Neuronal stem cell (in vitro differentiated cells): ENCODE data around the gene TSPAN15.

ENCODE experiments used
- DNase-seq: peaks from one replicate; pipeline ENCODE4 v3.0.0-alpha.2; 2013; ENCODE audit warnings: low spot score
- H2AFZ ChIP-seq: one replicate; pipeline ENCODE4 v1.6.1; 2013; ENCODE audit warnings: mild to moderate bottlenecking, low read length, inconsistent platforms
- H2AK5ac ChIP-seq: 2 replicates; pipeline ENCODE4 v1.6.1; 2013; ENCODE audit warnings: low read depth, mild to moderate bottlenecking, inconsistent platforms, low read length, moderate library complexity, mixed read lengths
- H2BK120ac ChIP-seq: 2 replicates; pipeline ENCODE4 v1.6.1; 2013; ENCODE audit warnings: low read depth, mild to moderate bottlenecking, inconsistent platforms, low read length, moderate library complexity, mixed read lengths
- H2BK12ac ChIP-seq: one replicate; pipeline ENCODE4 v1.6.1; 2013; ENCODE audit warnings: low read length, inconsistent platforms
- H2BK15ac ChIP-seq: 2 replicates; pipeline ENCODE4 v1.6.1; 2013; ENCODE audit warnings: mild to moderate bottlenecking, low read length, inconsistent platforms, mixed read lengths
- H2BK5ac ChIP-seq: one replicate; pipeline ENCODE4 v1.6.1; 2013; ENCODE audit warnings: inconsistent platforms, mild to moderate bottlenecking, low read length, moderate library complexity
- H3K14ac ChIP-seq: one replicate; pipeline ENCODE4 v1.6.1; 2013; ENCODE audit warnings: low read length, inconsistent platforms
- H3K18ac ChIP-seq: 2 replicates; pipeline ENCODE4 v1.6.1; 2013; ENCODE audit warnings: low read length, inconsistent platforms
- H3K23ac ChIP-seq: 2 replicates; pipeline ENCODE4 v1.6.1; 2013; ENCODE audit warnings: low read depth, mild to moderate bottlenecking, mixed read lengths, low read length, inconsistent platforms; ENCODE audit not compliant: poor library complexity
- H3K27ac ChIP-seq: replicated peaks from 3 replicates; pipeline ENCODE4 v1.5.1; 2013; ENCODE audit warnings: low read length, inconsistent platforms
- H3K27me3 ChIP-seq, 3 experiments: 2 replicates each; pipeline ENCODE4 v1.6.1; 2013; ENCODE audit warnings: low read length in 3 of 3, mild to moderate bottlenecking in 2 of 3, inconsistent platforms in 1 of 3, low read depth in 1 of 3, mixed read lengths in 1 of 3, moderate library complexity in 1 of 3; ENCODE audit not compliant: control insufficient read depth in 3 of 3, insufficient read depth in 3 of 3
- H3K36me3 ChIP-seq, 2 donors: replicated peaks in 1 of 2; 2 replicates each; pipeline ENCODE4 v1.6.1; 2013; ENCODE audit warnings: low read length in 2 of 2; ENCODE audit not compliant: control insufficient read depth in 2 of 2, insufficient read depth in 2 of 2
- H3K4ac ChIP-seq: 2 replicates; pipeline ENCODE4 v1.6.1; 2013; ENCODE audit warnings: inconsistent platforms, mild to moderate bottlenecking, low read length, moderate library complexity
- H3K4me1 ChIP-seq, 2 donors: 1 replicate in 1 of 2; 2 replicates in 1 of 2; pipeline ENCODE4 v1.6.1; 2013; ENCODE audit warnings: low read length in 2 of 2, low read depth in 1 of 2; ENCODE audit not compliant: control insufficient read depth in 2 of 2, insufficient read depth in 1 of 2
- H3K4me2 ChIP-seq: one replicate; pipeline ENCODE4 v1.6.1; 2013; ENCODE audit warnings: mild to moderate bottlenecking, low read length, inconsistent platforms; ENCODE audit not compliant: insufficient read depth, poor library complexity, severe bottlenecking
- H3K4me3 ChIP-seq, 2 donors: 2 replicates each; pipeline ENCODE4 v1.5.1; 2013; ENCODE audit warnings: low read length in 2 of 2, mild to moderate bottlenecking in 2 of 2, inconsistent platforms in 1 of 2, moderate library complexity in 1 of 2
- H3K79me1 ChIP-seq: one replicate; pipeline ENCODE4 v1.6.1; 2013; ENCODE audit warnings: low read depth, mild to moderate bottlenecking, inconsistent platforms, low read length, moderate library complexity
- H3K9ac ChIP-seq: one replicate; pipeline ENCODE4 v1.6.1; 2013; ENCODE audit warnings: mild to moderate bottlenecking, low read depth, low read length, inconsistent platforms; ENCODE audit not compliant: poor library complexity
- H3K9me3 ChIP-seq, 2 donors: replicated peaks in 1 of 2; 2 replicates each; pipeline versions ENCODE3 to v1.6.1; 2013; ENCODE audit warnings: low read length in 2 of 2, mild to moderate bottlenecking in 2 of 2, inconsistent platforms in 1 of 2, low read depth in 1 of 2, mixed read lengths in 1 of 2, moderate library complexity in 1 of 2; ENCODE audit not compliant: control insufficient read depth in 2 of 2, insufficient read depth in 1 of 2
- H4K8ac ChIP-seq: one replicate; pipeline ENCODE4 v1.6.1; 2013; ENCODE audit warnings: low read depth, mild to moderate bottlenecking, inconsistent platforms, low read length, moderate library complexity
- H4K91ac ChIP-seq: one replicate; pipeline ENCODE4 v1.6.1; 2013; ENCODE audit warnings: low read length, low read depth, mild to moderate bottlenecking, inconsistent platforms; ENCODE audit not compliant: poor library complexity
- WGBS, 2 donors: extraction: QIAGEN DNeasy Blood & Tissue Kit; methylation state at CpG; one replicate each; pipeline ENCODE4 v1.1.7; 2013; ENCODE audit warnings: missing lambda C conversion rate in 2 of 2, mixed read lengths in 1 of 2; ENCODE audit not compliant: insufficient read length in 2 of 2, insufficient replicate concordance in 1 of 2; ENCODE audit errors: extremely low coverage in 2 of 2; 5-methylcytosine and 5-hydroxymethylcytosine counted together

Gene TSPAN15

DNA sequence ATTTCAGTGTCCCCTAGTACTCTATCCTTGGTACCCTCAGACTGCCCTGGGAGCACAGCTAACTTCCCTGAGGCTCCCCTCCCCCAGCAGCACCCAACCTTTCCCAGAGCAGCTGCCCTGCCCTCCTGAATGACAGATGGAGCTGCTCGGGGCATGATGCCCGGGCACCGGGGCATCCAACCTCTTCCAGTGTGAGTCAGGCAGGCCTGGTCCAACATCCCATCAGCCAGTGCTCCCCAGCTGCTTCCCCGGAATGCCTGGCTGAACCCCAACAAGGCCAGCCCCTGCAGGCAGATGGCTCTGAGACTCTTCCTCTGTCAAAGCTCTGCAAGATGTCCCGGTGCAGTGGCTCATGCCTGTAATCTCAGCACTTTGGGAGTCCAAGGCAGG is 11.9 kb upstream of the TSPAN15 start:
- Histone ChIP-seq H2AK5ac (no peak overlapping the region), H3K4ac (no peak overlapping the region), H2BK5ac (no peak overlapping the region), H2AFZ (no peak overlapping the region), H2BK120ac (no peak overlapping the region), H2BK15ac (peak overlapping the region; percentile 83), H3K18ac (peak overlapping the region; percentile 73), H4K8ac (no peak overlapping the region), H4K91ac (no peak overlapping the region), H3K9me3 (no peaks in the 10 kb centered on the region), H3K27ac (no peak overlapping the region), H3K14ac (no peak overlapping the region), H2BK12ac (no peak overlapping the region), H3K4me1 (no peaks in the 10 kb centered on the region), H3K4me2 (no peak overlapping the region), H3K79me1 (no peaks in the 10 kb centered on the region), H3K9ac (no peak overlapping the region), H3K27me3 (peaks cover 0 to 43% (median 0%) of the 10 kb centered on the region in 3 experiments), H3K4me3 (no peak overlapping the region), H3K36me3 (no peaks in the 10 kb centered on the region), H3K23ac (no peak overlapping the region)
- DNase-seq = no peak
- no CpG with 5 or more reads among the region's 5 CpGs for WGBS, 2 donors

DNA sequence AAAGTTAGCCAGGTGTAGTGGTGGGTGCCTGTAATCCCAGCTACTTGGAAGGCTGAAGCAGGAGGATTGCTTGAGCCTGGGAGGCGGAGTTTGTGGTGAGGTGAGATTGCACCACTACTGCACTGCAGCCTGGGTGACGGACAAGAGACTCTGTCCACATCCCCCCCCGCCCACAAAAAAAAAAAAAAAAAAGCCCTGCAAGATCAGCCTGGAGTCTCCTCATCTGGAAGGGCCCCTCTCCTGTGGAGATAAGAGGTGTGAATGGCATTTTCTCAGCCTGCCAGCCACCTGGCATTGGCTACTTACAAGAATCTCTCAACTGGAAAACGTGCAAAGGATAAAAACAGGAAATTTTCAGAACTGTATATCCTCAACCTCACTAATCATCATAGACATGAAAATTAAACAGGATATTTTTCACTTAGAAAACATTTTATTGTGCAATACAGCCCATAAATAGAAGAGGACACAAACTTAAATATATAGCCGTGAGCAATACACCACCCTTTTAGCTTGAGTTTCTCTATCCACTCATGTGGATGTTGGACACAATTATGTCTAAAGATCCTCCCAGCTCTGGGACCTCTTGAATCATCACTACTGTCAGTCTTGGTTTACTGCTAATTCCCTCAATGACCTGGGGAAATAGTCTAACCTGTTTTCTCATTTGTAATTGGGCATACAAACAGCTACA is 11.3 kb upstream of the TSPAN15 start:
- H3K27me3 ChIP-seq = peaks cover 0 to 43% (median 0%) of the 10 kb centered on the region in 3 experiments
- H3K27ac ChIP-seq = no peak overlapping the region
- no peak overlapping the region for H2BK120ac ChIP-seq
- no peaks in the 10 kb centered on the region for H3K9me3 ChIP-seq
- H2BK5ac ChIP-seq = no peak overlapping the region
- no peaks in the 10 kb centered on the region for H3K36me3 ChIP-seq
- H3K4me2 ChIP-seq = no peak overlapping the region
- H3K4me3 ChIP-seq = no peak overlapping the region
- no peak overlapping the region for H3K18ac ChIP-seq
- H3K4ac ChIP-seq = no peak overlapping the region
- no peak for DNase-seq
- H2AK5ac ChIP-seq = no peak overlapping the region
- no peaks in the 10 kb centered on the region for H3K4me1 ChIP-seq
- no peak overlapping the region for H2BK15ac ChIP-seq
- no peak overlapping the region for H3K14ac ChIP-seq
- H2AFZ ChIP-seq = no peak overlapping the region
- H2BK12ac ChIP-seq = no peak overlapping the region
- WGBS, 2 donors = no CpG with 5 or more reads among the region's 5 CpGs
- H3K9ac ChIP-seq = no peak overlapping the region
- H4K91ac ChIP-seq = no peak overlapping the region
- H3K79me1 ChIP-seq = no peaks in the 10 kb centered on the region
- no peak overlapping the region for H4K8ac ChIP-seq
- H3K23ac ChIP-seq = no peak overlapping the region

DNA sequence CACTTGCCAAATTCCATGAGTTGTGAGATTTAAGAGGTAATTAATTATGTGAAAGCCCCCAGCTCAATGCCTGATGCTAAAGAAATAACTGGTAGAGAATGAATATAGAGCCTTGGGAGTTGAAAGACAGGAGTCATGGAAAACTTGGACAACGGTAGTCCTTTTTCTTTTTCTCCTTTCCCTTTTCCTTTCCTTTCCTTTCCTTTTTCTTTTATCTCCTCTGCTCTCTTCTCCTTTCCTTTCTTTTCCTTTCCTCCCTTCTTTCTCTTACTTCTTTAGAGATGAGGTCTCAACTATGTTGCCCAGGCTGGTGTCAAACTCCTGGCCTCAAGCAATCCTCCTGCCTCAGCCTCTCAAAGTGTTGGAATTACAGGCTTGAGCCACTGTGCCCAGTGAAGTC is 7.9 kb upstream of the TSPAN15 start:
- H4K8ac ChIP-seq = no peak overlapping the region
- no CpG with 5 or more reads among the region's 1 CpG for WGBS, 2 donors
- H3K4ac ChIP-seq = no peak overlapping the region
- H2BK120ac ChIP-seq = no peak overlapping the region
- no peak overlapping the region for H4K91ac ChIP-seq
- no peak overlapping the region for H3K18ac ChIP-seq
- H3K23ac ChIP-seq = no peak overlapping the region
- H3K4me1 ChIP-seq = no peaks in the 10 kb centered on the region
- no peak overlapping the region for H3K4me2 ChIP-seq
- H2BK15ac ChIP-seq = no peak overlapping the region
- DNase-seq = no peak
- H3K14ac ChIP-seq = no peak overlapping the region
- no peaks in the 10 kb centered on the region for H3K36me3 ChIP-seq
- H2AFZ ChIP-seq = no peak overlapping the region
- H2AK5ac ChIP-seq = no peak overlapping the region
- H3K4me3 ChIP-seq = no peak overlapping the region
- no peak overlapping the region for H2BK12ac ChIP-seq
- no peaks in the 10 kb centered on the region for H3K79me1 ChIP-seq
- H3K27ac ChIP-seq = no peak overlapping the region
- H3K9ac ChIP-seq = no peak overlapping the region
- no peaks in the 10 kb centered on the region for H3K9me3 ChIP-seq
- no peak overlapping the region for H2BK5ac ChIP-seq
- H3K27me3 ChIP-seq = peaks cover 0 to 33% (median 0%) of the 10 kb centered on the region in 3 experiments

DNA sequence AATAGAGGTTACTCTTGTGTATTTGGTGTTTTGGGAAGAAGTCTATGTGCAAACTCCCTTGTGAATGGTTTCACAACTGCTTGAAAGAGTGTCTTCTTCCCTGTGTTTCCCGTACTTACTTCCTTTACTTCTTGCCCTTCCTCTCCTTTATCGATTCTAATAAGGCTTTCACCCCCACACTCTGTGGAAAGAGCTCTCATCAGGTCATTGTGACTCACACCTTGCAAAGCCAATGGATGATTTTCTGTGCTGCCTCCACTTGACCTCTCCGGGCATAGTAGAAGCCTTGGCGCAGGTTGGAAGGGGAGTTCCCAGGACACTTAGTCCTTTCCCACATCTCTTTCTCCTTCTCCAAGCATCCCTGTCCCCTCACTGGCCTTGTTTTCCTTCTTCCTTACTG is 6.2 kb upstream of the TSPAN15 start:
- Histone ChIP-seq H4K91ac (no peak overlapping the region), H3K9ac (no peak overlapping the region), H3K18ac (no peak overlapping the region), H3K4ac (no peak overlapping the region), H3K4me2 (no peak overlapping the region), H2BK120ac (no peak overlapping the region), H2AK5ac (no peak overlapping the region), H3K14ac (no peak overlapping the region), H3K36me3 (no peaks in the 10 kb centered on the region), H3K4me3 (no peak overlapping the region), H2BK5ac (no peak overlapping the region), H3K27me3 (peaks cover 0 to 35% (median 2%) of the 10 kb centered on the region in 3 experiments), H2AFZ (no peak overlapping the region), H2BK15ac (no peak overlapping the region), H3K9me3 (no peaks in the 10 kb centered on the region), H3K27ac (no peak overlapping the region), H4K8ac (no peak overlapping the region), H3K23ac (no peak overlapping the region), H3K4me1 (peaks cover 0 to 2% of the 10 kb centered on the region in 2 donors), H3K79me1 (no peaks in the 10 kb centered on the region), H2BK12ac (no peak overlapping the region)
- DNase-seq = no peak
- no CpG with 5 or more reads among the region's 4 CpGs for WGBS, 2 donors
